B cell (primary cell): Measurements from ENCODE around the gene GIMAP5. TPM values are rescaled to one million over a fixed set of nuclear protein-coding genes. Genes with fewer than 3 reads are reported as not detected.

ENCODE experiments used
- ATAC-seq: fragments of 200-7000 bp; cut with Tn5 transposase; one replicate; pipeline ENCODE4 v1.10.0; 2021; ENCODE audit warnings: low read depth, mild to moderate bottlenecking, moderate number of reproducible peaks, moderate library complexity
- CTCF ChIA-PET: fragments of 350-600 bp; sonication (Branson Sonifier 250); formaldehyde crosslinking; loops from one replicate; lab custom pipeline; 2021; ENCODE audit warnings: antibody characterized with exemption, inconsistent platforms; lab: Charles Lee
- POLR2A ChIA-PET: fragments of 350-600 bp; sonication (Branson Sonifier 250); formaldehyde crosslinking; loops from one replicate; lab custom pipeline; 2021; ENCODE audit warnings: antibody characterized with exemption; lab: Charles Lee
- DNase-seq: peaks from one replicate; pipeline ENCODE4 v3.0.0; 2013
- H2AFZ ChIP-seq: 2 replicates; pipeline ENCODE4 v1.6.1; 2012; ENCODE audit warnings: mild to moderate bottlenecking, low read depth, low read length; ENCODE audit not compliant: insufficient read depth, poor library complexity, severe bottlenecking
- H3K27ac ChIP-seq, 2 donors: 1 replicate in 1 of 2; 2 replicates in 1 of 2; pipeline ENCODE4 v1.5.1; 2012 to 2013; ENCODE audit warnings: low read length in 2 of 2, mild to moderate bottlenecking in 2 of 2, moderate library complexity in 1 of 2
- H3K27me3 ChIP-seq, 4 experiments: fragments of 200-600 bp in 1 of 4; sonication (generic) in 1 of 4; replicated peaks in 1 of 4; 1 replicate in 2 of 4; 2 replicates in 2 of 4; pipeline versions ENCODE4 v1.6.1 to v1.7.0; 2013 to 2016; ENCODE audit warnings: low read length in 3 of 4, mild to moderate bottlenecking in 2 of 4, mixed read lengths in 1 of 4, moderate library complexity in 1 of 4; ENCODE audit not compliant: insufficient read depth in 4 of 4, control insufficient read depth in 3 of 4; ENCODE audit errors: control extremely low read depth in 1 of 4
- H3K36me3 ChIP-seq, 2 experiments: replicated peaks in 1 of 2; 1 replicate in 1 of 2; 2 replicates in 1 of 2; pipeline versions ENCODE4 v1.6.1 to v1.7.1; 2013; ENCODE audit warnings: low read length in 1 of 2; ENCODE audit not compliant: insufficient read depth in 2 of 2, control insufficient read depth in 1 of 2; ENCODE audit errors: control extremely low read depth in 1 of 2, extremely low read depth in 1 of 2
- H3K4me1 ChIP-seq, 2 donors: fragments of 200-600 bp in 1 of 2; sonication (generic) in 1 of 2; 1 replicate in 1 of 2; 2 replicates in 1 of 2; pipeline versions ENCODE4 v1.5.1 to v1.6.1; 2013 to 2017; ENCODE audit warnings: low read length in 2 of 2; ENCODE audit not compliant: control insufficient read depth in 2 of 2, insufficient read depth in 2 of 2
- H3K4me2 ChIP-seq: replicated peaks from 2 replicates; pipeline ENCODE3; 2012; ENCODE audit warnings: mild to moderate bottlenecking, low read depth, low read length; ENCODE audit not compliant: poor library complexity, severe bottlenecking
- H3K4me3 ChIP-seq, 5 experiments: fragments of 200-600 bp in 1 of 5; sonication (generic) in 1 of 5; 1 replicate in 3 of 5; 2 replicates in 2 of 5; pipeline versions ENCODE4 v1.5.1 to v1.7.0; 2011 to 2016; ENCODE audit warnings: low read length in 4 of 5, mild to moderate bottlenecking in 4 of 5, low read depth in 2 of 5, control low read depth in 1 of 5, moderate library complexity in 1 of 5; ENCODE audit not compliant: insufficient read depth in 1 of 5; ENCODE audit errors: control extremely low read depth in 1 of 5, extremely low read depth in 1 of 5
- H3K79me2 ChIP-seq: fragments of 200-600 bp; sonication (generic); one replicate; pipeline ENCODE4 v1.6.0; 2016; ENCODE audit warnings: low read length; ENCODE audit not compliant: control insufficient read depth, insufficient read depth
- H3K9ac ChIP-seq: fragments of 200-600 bp; sonication (generic); 2 replicates; pipeline ENCODE4 v1.6.1; 2017; ENCODE audit warnings: mild to moderate bottlenecking, low read length, moderate library complexity
- H3K9me3 ChIP-seq, 3 donors: one replicate each; pipeline versions ENCODE4 v1.6.1 to v1.7.1; 2013; ENCODE audit warnings: low read length in 2 of 3; ENCODE audit not compliant: control insufficient read depth in 2 of 3, insufficient read depth in 1 of 3; ENCODE audit errors: control extremely low read depth in 1 of 3
- H4K20me1 ChIP-seq: 2 replicates; pipeline ENCODE4 v1.6.0; 2012; ENCODE audit warnings: mild to moderate bottlenecking, low read length; ENCODE audit not compliant: insufficient read depth, control insufficient read depth, poor library complexity, severe bottlenecking
- H3K27ac Mint-ChIP-seq: one replicate; pipeline ENCODE4 v1.8.0; 2021; ENCODE audit warnings: mixed read lengths
- H3K27me3 Mint-ChIP-seq: one replicate; pipeline ENCODE4 v1.8.0; 2021; ENCODE audit warnings: mixed read lengths
- H3K4me1 Mint-ChIP-seq: one replicate; pipeline ENCODE4 v1.8.0; 2021; ENCODE audit warnings: mixed read lengths
- H3K4me3 Mint-ChIP-seq: one replicate; pipeline ENCODE4 v1.8.0; 2021; ENCODE audit warnings: mixed read lengths
- H3K9me3 Mint-ChIP-seq: one replicate; pipeline ENCODE4 v1.8.0; 2022; ENCODE audit warnings: mixed read lengths; ENCODE audit not compliant: insufficient read depth
- CTCF ChIP-seq: fragments of 200-600 bp; IDR thresholded peaks from one replicate; pipeline ENCODE4 v1.8.0; 2022; ENCODE audit warnings: antibody characterized with exemption, mild to moderate bottlenecking
- EZH2 ChIP-seq: IDR thresholded peaks from 2 replicates; pipeline ENCODE4 v1.6.1; 2012; ENCODE audit warnings: borderline replicate concordance, low read depth, mild to moderate bottlenecking, moderate library complexity, low read length; ENCODE audit not compliant: insufficient read depth, poor library complexity, severe bottlenecking
- WGBS: methylation state at CpG from one replicate; pipeline ENCODE4 v1.1.5; 2013; ENCODE audit warnings: missing lambda C conversion rate; ENCODE audit not compliant: insufficient coverage; 5-methylcytosine and 5-hydroxymethylcytosine counted together
- intact Hi-C: fragments of 100-400 bp; cut with micrococcal nuclease; formaldehyde crosslinking; loops from one replicate; pipeline ENCODE4 v1.10.0; 2022
- polyA plus RNA-seq: library from polyadenylated mRNA; depleted of rRNA; stranded (reverse); fragments of >200 nt; gene quantifications from 2 replicates; pipeline ENCODE4 v1.2.3, GENCODE V29; 2012
- total RNA-seq, 2 donors: library from RNA; stranded (reverse); fragments of 120-200 nt in 1 of 2; gene quantifications; 1 replicate in 1 of 2; 2 replicates in 1 of 2; pipeline versions ENCODE4 v1.2.3 to v1.2.4, GENCODE V29; 2013 to 2022

Gene GIMAP5
- total and polyA plus RNA-seq, 2 donors (not counting 1 experiment from before 2014, with no cell fraction given), result 0.27 to 0.40 TPM

- H3K4me1 ChIP-seq, result peaks cover 10% of the 10 kb centered on the region in 2 donors
- no peaks in the 10 kb centered on the region for H3K36me3 ChIP-seq
- POLR2A ChIA-PET, result no interaction called here
- no peak overlapping the region for H3K27ac ChIP-seq
- Mint-ChIP-seq H3K27me3 (peaks cover 17% of the 10 kb centered on the region), H3K4me1 (peaks cover 11% of the 10 kb centered on the region), H3K4me3 (no peak overlapping the region), H3K9me3 (no peaks in the 10 kb centered on the region), H3K27ac (no peak overlapping the region)
- H3K79me2 ChIP-seq, result no peaks in the 10 kb centered on the region
- CTCF ChIA-PET, result no interaction called here
- H3K9me3 ChIP-seq, result no peaks in the 10 kb centered on the region
- no peaks in the 10 kb centered on the region for H4K20me1 ChIP-seq
- no peak for TF ChIP-seq CTCF
- TF ChIP-seq EZH2, result no peak
- peaks cover 0 to 4% (median 0%) of the 10 kb centered on the region in 4 experiments for H3K27me3 ChIP-seq
- H3K9ac ChIP-seq, result no peak overlapping the region
- intact Hi-C loops, result no loop called here
- H3K4me2 ChIP-seq, result no peak overlapping the region
- no peak overlapping the region for H3K4me3 ChIP-seq
- ATAC-seq, result no peak
- no peak overlapping the region for H2AFZ ChIP-seq
- DNase-seq, result no peak
- WGBS, result 31% methylated on average over 6 of the region's 6 CpGs
These were observed 16.0 kb downstream of the GIMAP5 start for GRCh38 chr7:150753239-150753638.

- no peaks in the 10 kb centered on the region for H3K9me3 Mint-ChIP-seq
- H3K27me3 ChIP-seq, result peaks cover 0 to 4% (median 0%) of the 10 kb centered on the region in 4 experiments
- POLR2A ChIA-PET, result no interaction called here
- no peak for TF ChIP-seq EZH2
- TF ChIP-seq CTCF, result peak; percentile 31
- intact Hi-C loops, result loop anchor here (1.0 kb wide), 1 partner anchor 306 kb away; no protein-coding TSS in a partner anchor
- H3K9me3 ChIP-seq, result no peaks in the 10 kb centered on the region
- no peak overlapping the region for H3K9ac ChIP-seq
- H3K36me3 ChIP-seq, result no peaks in the 10 kb centered on the region
- no peak overlapping the region for H3K27ac Mint-ChIP-seq
- DNase-seq, result peak; percentile 19
- H3K4me3 Mint-ChIP-seq, result no peak overlapping the region
- peaks cover 11% of the 10 kb centered on the region for H3K4me1 Mint-ChIP-seq
- H4K20me1 ChIP-seq, result no peaks in the 10 kb centered on the region
- no peak overlapping the region for H3K4me3 ChIP-seq
- H2AFZ ChIP-seq, result no peak overlapping the region
- H3K27me3 Mint-ChIP-seq, result peaks cover 14% of the 10 kb centered on the region
- no peak overlapping the region for H3K4me2 ChIP-seq
- no peak overlapping the region for H3K27ac ChIP-seq
- no peak for ATAC-seq
- WGBS, result 71% methylated on average over 1 of the region's 3 CpGs
- CTCF ChIA-PET, result interaction anchor here (0.6 to 3.2 kb wide), 4 partner anchors 304 to 468 kb away, joined by 3 to 33 read pairs (median 3); partner anchors contain the start of gene GIMAP8
- peaks cover 10% of the 10 kb centered on the region in 2 donors for H3K4me1 ChIP-seq
- no peaks in the 10 kb centered on the region for H3K79me2 ChIP-seq
These were observed 16.8 kb downstream of the GIMAP5 start for GRCh38 chr7:150753826-150754603.
